ENCODE measurements around the gene WIF1. TPM values are rescaled to one million over a fixed set of nuclear protein-coding genes. Genes with fewer than 3 reads are reported as not detected.
A peak's percentile ranks its signal among the peaks of the same experiment; 100 is the strongest.

The WIF1 gene
- total and polyA plus RNA-seq, 8 donors = 0.10 to 11.1 (median 3.6) TPM; not detected in 3

DNA sequence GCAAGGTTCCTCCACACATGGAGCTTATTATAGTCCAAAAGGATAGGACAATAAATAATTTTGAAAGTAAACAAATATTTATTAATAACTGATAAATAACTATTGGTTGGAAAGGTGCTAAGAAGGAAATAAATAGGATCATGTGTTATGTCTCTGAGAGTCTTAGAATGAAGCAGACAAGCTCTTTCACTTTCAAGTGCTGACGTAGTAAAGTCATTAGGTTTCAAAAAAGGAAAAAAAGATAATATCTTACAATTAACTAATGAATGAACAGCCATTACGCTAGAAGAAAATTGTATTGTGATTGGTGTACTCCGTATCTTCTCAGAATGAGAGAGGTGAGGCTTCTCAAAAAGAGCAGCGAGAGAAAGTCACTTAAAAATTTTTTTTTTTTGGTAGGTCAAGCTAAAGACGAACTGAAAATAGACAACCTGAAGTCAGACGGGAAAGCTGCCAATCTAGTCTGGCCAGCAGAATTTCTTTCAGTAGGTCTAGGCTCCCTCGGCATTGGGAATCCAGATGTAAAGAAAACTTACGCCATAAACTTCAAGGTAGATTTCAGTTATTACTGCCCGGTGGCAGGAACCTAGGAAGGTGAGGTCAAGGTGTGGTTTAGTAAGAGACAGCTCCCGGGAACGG, 47.7 kb upstream of the WIF1 start:
- TF ChIP-seq EP300 (IDR thresholded peaks at IDR 0.05) (no peak), POLR2AphosphoS5 (IDR thresholded peaks at IDR 0.05) (no peak), POLR2A (IDR thresholded peaks at IDR 0.05) (no peak)
- TF ChIP-seq, protein P1, sequence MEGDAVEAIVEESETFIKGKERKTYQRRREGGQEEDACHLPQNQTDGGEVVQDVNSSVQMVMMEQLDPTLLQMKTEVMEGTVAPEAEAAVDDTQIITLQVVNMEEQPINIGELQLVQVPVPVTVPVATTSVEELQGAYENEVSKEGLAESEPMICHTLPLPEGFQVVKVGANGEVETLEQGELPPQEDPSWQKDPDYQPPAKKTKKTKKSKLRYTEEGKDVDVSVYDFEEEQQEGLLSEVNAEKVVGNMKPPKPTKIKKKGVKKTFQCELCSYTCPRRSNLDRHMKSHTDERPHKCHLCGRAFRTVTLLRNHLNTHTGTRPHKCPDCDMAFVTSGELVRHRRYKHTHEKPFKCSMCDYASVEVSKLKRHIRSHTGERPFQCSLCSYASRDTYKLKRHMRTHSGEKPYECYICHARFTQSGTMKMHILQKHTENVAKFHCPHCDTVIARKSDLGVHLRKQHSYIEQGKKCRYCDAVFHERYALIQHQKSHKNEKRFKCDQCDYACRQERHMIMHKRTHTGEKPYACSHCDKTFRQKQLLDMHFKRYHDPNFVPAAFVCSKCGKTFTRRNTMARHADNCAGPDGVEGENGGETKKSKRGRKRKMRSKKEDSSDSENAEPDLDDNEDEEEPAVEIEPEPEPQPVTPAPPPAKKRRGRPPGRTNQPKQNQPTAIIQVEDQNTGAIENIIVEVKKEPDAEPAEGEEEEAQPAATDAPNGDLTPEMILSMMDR (IDR thresholded peaks at IDR 0.05) = no peak
- DNase-seq = no peak

DNA sequence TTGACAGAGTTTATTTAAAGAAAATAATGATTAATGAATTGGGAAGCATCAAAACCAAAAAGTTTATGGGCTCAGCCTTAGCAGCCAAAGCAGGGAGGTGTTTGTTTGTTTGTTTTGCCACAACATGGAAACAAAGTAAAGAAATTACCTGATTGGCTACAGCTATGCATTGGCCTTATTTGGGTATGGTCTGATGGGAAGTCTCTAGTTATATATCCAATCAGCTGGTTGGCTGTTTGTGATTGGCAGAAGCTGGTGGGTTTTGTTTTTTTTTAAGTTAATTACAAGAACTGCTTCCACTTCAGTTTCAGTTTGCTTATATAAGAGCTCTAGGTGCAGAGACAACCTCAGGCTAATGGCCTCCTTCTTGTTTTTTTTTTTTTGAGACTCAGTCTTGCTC, 43.7 kb upstream of the WIF1 start:
- Histone ChIP-seq H3K27me3 (peaks cover 0 to 4% (median 0%) of the 10 kb centered on the region in 3 donors), H3K9me3 (no peaks in the 10 kb centered on the region), H3K4me1 (peaks cover 5 to 9% (median 7%) of the 10 kb centered on the region in 4 donors), H3K4me3 (no peak overlapping the region), H3K36me3 (no peaks in the 10 kb centered on the region), H3K27ac (no peak overlapping the region)
- TF ChIP-seq EP300 (IDR thresholded peaks at IDR 0.05) (no peak), POLR2AphosphoS5 (IDR thresholded peaks at IDR 0.05) (no peak), POLR2A (IDR thresholded peaks at IDR 0.05) (no peak)
- TF ChIP-seq, protein P1 (IDR thresholded peaks at IDR 0.05) = no peak
- no peak for DNase-seq
- intact Hi-C loops (cut with DNase I; ENCODE audit: low total_unique reads) = no loop called here

More for the DNA sequence above, 47.7 kb upstream of the WIF1 start:
- Histone ChIP-seq H3K4me3 (peak overlapping the region; percentile 86 to 99 (median 96)), H3K36me3 (no peaks in the 10 kb centered on the region), H3K27ac (peak overlapping the region; percentile 93 to 98 (median 95)), H3K9me3 (no peaks in the 10 kb centered on the region), H3K27me3 (no peaks in the 10 kb centered on the region), H3K4me1 (peaks cover 32 to 41% (median 41%) of the 10 kb centered on the region in 4 donors)
- intact Hi-C loops (cut with DNase I; ENCODE audit: low total_unique reads) = no loop called here
- WGBS, 5 donors = 4 to 14% (median 8%) methylated on average over 11 of the region's 11 CpGs

DNA sequence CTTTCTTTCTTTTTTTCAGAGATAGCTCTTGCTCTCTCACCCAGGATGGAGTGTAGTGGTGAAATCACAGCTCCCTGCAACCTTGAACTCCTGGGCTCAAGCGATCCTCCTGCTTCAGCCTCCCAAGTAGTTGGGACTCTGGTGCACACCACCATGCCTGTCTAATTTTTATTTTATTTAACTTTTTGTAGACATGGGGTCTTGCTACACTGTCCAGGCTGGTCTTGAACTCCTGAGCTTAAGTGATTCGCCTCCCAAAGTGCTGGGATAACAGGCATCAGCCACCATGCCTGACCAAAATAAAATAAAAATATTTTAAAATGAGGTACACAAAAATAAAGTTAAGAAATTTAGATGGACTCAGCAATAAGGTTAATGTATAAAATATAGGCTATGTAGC, 43.1 kb upstream of the WIF1 start:
- WGBS, 5 donors = 94 to 99% (median 97%) methylated on average over 2 of the region's 2 CpGs
- H3K36me3 ChIP-seq = no peaks in the 10 kb centered on the region

DNA sequence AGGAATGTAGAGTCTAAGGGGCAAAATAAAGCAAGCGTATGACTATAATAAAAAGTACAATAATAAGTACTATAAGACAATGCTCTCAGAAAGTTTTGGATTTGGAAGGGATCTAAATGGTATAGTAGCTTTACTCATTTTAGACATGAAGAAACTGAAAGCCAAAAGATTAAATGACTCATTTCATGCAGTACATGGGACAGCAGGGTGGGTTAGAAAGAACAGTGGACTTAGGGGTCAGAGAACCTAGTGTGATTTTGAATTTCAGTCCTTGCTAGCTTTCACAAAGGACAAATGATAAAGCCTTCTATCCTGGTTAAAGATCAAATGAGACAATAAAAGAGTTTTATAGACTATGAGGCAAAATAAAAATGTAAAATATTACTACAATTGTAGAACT, 41.5 kb upstream of the WIF1 start:
- intact Hi-C loops (cut with DNase I; ENCODE audit: low total_unique reads) = no loop called here
- 93 to 98% (median 97%) methylated on average over 1 of the region's 1 CpG for WGBS, 5 donors
- Histone ChIP-seq H3K9me3 (no peaks in the 10 kb centered on the region), H3K27me3 (peaks cover 0 to 4% (median 0%) of the 10 kb centered on the region in 3 donors), H3K36me3 (no peaks in the 10 kb centered on the region), H3K4me1 (no peaks in the 10 kb centered on the region), H3K4me3 (no peak overlapping the region), H3K27ac (no peak overlapping the region)
- TF ChIP-seq POLR2A (IDR thresholded peaks at IDR 0.05) = no peak
- TF ChIP-seq, protein P1 (IDR thresholded peaks at IDR 0.05) = no peak
- no peak for TF ChIP-seq POLR2AphosphoS5 (IDR thresholded peaks at IDR 0.05)
- no peak for TF ChIP-seq EP300 (IDR thresholded peaks at IDR 0.05)
- DNase-seq = no peak

More for the DNA sequence above, 43.1 kb upstream of the WIF1 start:
- H3K9me3 ChIP-seq = no peaks in the 10 kb centered on the region
- peaks cover 0 to 4% (median 0%) of the 10 kb centered on the region in 3 donors for H3K27me3 ChIP-seq
- TF ChIP-seq, protein P1 (IDR thresholded peaks at IDR 0.05) = no peak
- TF ChIP-seq EP300 (IDR thresholded peaks at IDR 0.05) (no peak), POLR2A (IDR thresholded peaks at IDR 0.05) (no peak), POLR2AphosphoS5 (IDR thresholded peaks at IDR 0.05) (no peak)
- H3K4me3 ChIP-seq = no peak overlapping the region
- intact Hi-C loops (cut with DNase I; ENCODE audit: low total_unique reads) = no loop called here
- H3K4me1 ChIP-seq = peaks cover 5 to 9% (median 7%) of the 10 kb centered on the region in 4 donors
- DNase-seq = no peak
- H3K27ac ChIP-seq = no peak overlapping the region

Measured in stomach (tissue), 9 donors.